ENCODE data around the gene PDE8B. TPM values are rescaled to one million over a fixed set of nuclear protein-coding genes. Genes with fewer than 3 reads are reported as not detected.

PDE8B gene
- total and polyA plus RNA-seq, 2 experiments from 2014 or later, result 0.45 to 0.91 TPM

GRCh38 chr5:77337246-77337645, 126.8 kb downstream of the PDE8B start:
- H3K4me2 ChIP-seq, result no peak overlapping the region
- no peaks in the 10 kb centered on the region for H3K36me3 Mint-ChIP-seq (ENCODE audit: low read depth)
- no peak for ATAC-seq

More at GRCh38 chr5:77337246-77337645, 126.8 kb downstream of the PDE8B start:
- Mint-ChIP-seq H3K4me3 (no peak overlapping the region), H3K27me3 (ENCODE audit: insufficient read depth, low read depth, poor library complexity) (peaks cover 1% of the 10 kb centered on the region), H3K4me1 (peaks cover 32% of the 10 kb centered on the region), H3K27ac (no peak overlapping the region), H3K9me3 (no peaks in the 10 kb centered on the region)
- H3K9me2 ChIP-seq (ENCODE audit: insufficient read depth), result 0 out of 2 replicates have a peak, but pooled peaks cover 8% of the 10 kb centered on the region
- H2AFZ ChIP-seq, result no peak overlapping the region
- no peak overlapping the region for H3K4me3 ChIP-seq
- no peaks in the 10 kb centered on the region for H3K27me3 ChIP-seq (ENCODE audit: insufficient read depth)
- no peak for DNase-seq (ENCODE audit: low spot score)
- no peaks in the 10 kb centered on the region for H3F3A ChIP-seq (replicated peaks; ENCODE audit: low read depth)
- peaks cover 16% of the 10 kb centered on the region for H3K4me1 ChIP-seq (ENCODE audit: insufficient read depth)
- H4K20me1 ChIP-seq (replicated peaks; ENCODE audit: insufficient read depth), result no peaks in the 10 kb centered on the region
- no peak overlapping the region for H3K27ac ChIP-seq (ENCODE audit: low read depth)
- H3K79me2 ChIP-seq (replicated peaks; ENCODE audit: insufficient read depth), result no peaks in the 10 kb centered on the region
- TF ChIP-seq ZNF331 (CRISPR knock-in tag; IDR thresholded peaks at IDR 0.05; ENCODE audit: low read depth) (no peak), EZH2 (IDR thresholded peaks at IDR 0.05; ENCODE audit: low read depth, unreplicated experiment) (no peak), NANOG (IDR thresholded peaks at IDR 0.05; ENCODE audit: borderline replicate concordance) (no peak), JUNB (IDR thresholded peaks at IDR 0.05; ENCODE audit: unreplicated experiment) (no peak), ZNF114 (CRISPR knock-in tag; IDR thresholded peaks at IDR 0.05) (no peak), REST (IDR thresholded peaks at IDR 0.05; ENCODE audit: unreplicated experiment) (no peak), ETS1 (IDR thresholded peaks at IDR 0.05) (no peak), STAT1 (IDR thresholded peaks at IDR 0.05; ENCODE audit: unreplicated experiment) (no peak), POLR2AphosphoS5 (IDR thresholded peaks at IDR 0.05; ENCODE audit: low read depth) (no peak), CREB1 (CRISPR knock-in tag; IDR thresholded peaks at IDR 0.05; ENCODE audit: low read depth) (no peak), EZH2phosphoT487 (IDR thresholded peaks at IDR 0.05; ENCODE audit: unreplicated experiment) (no peak)
- no peaks in the 10 kb centered on the region for H3K36me3 ChIP-seq (ENCODE audit: insufficient read depth)

Data from GM23338 (cell line).